GM21367 (cell line): ENCODE data around the gene P2RX3.
"Not testable (repeated sequence)": the region's sequence is repeated elsewhere in the genome, so short reads cannot be mapped to it uniquely, and the experiment has no call there.

Experiments used
- ATAC-seq: cut with Tn5 transposase; IDR thresholded peaks from one replicate; pipeline ENCODE4 v1.9.1; 2021; ENCODE audit not compliant: unreplicated experiment

P2RX3 gene

DNA sequence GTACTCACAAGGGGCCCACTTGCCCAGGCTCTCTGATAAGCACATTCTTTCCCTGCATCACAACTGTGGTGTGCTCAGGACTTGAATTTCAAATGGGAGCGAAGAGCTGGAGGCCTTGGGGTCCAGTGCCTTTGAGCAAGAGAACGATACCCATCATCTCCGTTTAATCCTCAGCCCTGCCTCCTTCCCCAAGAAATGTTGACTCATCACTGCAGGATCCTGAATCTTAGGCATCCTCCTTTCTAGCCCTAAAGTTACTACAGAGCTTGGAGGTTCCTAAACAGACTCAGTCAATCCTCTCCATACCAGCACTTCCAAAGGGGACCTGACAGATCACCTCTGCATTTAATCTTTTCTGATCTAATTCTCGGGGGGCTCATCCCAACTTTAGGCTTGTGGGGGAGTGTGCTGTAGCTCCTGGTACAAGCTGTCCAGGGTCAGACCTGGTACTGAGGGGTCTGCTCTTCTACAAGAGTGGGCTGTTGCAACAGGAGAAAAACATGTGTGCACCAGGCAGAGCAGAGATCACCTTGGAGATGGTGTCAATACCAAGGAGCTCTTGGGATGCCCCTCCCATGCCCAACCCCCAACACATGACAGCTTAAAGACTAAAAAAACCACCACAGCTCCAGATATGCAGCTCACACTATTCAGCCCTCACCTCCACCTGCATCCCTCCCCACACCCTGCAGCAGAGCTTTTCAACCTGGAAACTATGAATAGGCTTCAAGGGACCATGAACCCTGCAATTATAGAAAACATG, 56.2 kb downstream of the P2RX3 start:
- no peak for ATAC-seq

DNA sequence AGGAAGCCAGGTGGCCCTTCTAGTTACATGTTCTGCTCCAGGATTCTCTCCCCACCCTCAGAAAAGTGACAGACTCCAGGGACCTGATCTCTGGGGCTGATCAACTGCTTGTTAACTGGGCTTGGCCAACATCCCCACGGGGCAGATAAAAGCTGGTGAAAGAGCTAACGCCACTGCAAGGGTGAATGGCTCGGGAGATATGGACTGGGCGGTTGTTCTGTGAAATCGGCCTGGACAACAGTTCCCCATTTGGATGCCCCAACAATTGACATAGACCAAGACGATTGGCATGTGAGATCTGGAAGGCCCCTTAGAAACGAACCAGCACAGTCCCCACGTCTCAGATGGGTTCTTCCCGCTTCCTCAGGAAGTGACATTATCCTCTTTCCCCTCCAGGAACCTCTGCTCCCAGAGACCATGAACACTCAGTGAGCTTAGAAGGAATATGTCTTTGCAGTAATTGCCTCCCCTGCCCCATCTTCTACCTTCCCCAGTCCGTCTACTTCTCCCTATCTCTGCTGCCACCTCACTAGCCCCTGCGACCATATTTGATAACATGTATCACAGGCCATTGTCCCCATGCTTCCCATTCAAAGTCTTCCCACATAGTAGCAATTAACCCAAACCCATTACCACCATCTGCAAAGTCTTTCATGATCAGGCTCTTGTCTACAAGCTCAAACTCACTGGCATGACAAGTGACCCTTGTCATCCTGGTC, 57.9 kb downstream of the P2RX3 start:
- no peak for ATAC-seq

DNA sequence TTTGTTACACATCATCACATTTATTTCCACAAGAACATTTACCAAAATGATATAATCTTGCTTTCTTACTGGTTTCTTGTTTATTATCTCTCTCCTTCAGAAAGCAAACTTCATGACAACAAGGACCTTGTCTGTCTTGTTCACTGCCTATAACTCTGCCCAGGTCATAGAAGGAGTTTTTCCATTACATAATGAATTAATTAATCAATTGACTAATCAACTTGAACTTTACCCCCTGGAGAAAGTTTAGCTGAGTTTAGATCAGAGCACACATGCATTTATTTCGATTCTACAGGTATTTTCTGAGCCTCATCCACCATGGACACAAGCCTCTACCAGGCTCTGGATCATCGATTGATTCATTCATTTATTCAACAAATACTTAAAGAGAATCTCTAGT, 58.6 kb downstream of the P2RX3 start:
- ATAC-seq = no peak

DNA sequence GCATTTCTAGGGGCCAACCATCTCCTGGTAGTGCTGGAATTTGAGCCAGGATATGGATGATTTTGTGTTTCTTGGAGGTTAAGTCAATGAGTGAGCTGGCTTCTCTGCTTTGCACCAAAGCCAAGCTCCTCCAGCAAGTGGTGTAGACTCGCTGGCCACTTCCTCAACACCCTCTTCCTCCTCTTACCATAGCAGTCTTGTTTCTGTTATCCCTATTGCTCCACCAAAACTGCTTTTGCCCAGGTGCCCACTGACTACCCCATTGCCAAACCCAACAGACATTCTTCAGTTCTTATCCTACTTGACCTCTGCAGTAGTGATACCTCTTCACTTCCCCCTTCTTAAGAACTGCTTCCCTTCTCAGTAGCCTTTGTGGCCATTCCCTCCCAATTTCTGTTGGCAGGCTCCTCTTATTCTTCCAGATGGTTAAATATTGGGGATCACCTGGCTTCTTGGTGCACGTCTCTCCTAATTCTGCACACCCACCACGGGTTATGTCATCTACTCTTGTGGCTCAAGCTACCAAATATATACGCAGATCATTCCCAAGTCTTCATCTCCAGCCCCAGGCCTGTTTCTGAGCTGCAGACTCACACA, 59.3 kb downstream of the P2RX3 start:
- ATAC-seq = no peak

DNA sequence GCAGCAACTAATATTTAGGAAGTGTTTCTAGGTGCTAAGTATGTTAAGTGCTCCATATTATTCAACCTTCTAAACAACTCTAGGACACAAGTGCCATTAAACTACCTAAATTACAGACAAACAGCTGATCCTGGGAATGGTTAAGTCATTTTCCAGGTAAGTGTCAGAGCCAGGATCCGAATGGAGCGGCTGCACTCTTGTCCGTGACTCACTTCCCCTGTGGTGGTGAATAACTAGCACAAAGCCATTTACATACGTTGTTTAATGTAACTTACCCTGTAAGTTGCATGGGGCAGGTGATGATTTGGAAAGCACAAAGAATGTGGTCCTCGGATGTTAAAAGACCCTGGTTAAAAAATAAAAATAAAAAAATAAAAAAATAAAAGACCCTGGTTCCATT, 61.1 kb downstream of the P2RX3 start:
- ATAC-seq = no peak

DNA sequence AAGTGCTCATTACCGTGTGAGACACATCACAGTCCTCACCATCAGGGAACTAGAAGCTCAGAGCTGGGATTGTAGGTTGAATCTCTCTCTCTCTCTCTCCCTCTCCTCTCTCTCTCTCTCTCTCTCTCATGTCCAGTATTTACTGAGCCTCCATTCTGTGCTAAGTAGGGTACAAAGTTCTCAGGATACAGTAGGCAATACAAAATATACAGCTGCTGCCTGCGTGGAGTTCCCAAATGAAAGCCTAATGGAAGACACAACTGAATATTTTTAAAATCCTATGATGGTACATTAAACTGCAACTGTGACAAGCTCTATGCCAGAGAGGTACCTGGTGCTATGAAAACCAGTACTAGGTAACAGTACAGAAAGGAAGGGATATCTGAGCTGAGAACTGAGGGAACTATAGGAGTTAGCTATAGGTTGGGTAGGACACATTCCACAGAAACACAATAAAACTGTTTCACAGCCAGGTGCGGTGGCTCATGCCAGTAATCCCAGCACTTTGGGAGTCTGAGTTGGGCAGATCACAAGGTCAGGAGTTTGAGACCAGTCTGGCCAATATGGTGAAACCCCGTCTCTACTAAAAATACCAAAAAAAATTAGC, 61.9 kb downstream of the P2RX3 start:
- no peak for ATAC-seq

DNA sequence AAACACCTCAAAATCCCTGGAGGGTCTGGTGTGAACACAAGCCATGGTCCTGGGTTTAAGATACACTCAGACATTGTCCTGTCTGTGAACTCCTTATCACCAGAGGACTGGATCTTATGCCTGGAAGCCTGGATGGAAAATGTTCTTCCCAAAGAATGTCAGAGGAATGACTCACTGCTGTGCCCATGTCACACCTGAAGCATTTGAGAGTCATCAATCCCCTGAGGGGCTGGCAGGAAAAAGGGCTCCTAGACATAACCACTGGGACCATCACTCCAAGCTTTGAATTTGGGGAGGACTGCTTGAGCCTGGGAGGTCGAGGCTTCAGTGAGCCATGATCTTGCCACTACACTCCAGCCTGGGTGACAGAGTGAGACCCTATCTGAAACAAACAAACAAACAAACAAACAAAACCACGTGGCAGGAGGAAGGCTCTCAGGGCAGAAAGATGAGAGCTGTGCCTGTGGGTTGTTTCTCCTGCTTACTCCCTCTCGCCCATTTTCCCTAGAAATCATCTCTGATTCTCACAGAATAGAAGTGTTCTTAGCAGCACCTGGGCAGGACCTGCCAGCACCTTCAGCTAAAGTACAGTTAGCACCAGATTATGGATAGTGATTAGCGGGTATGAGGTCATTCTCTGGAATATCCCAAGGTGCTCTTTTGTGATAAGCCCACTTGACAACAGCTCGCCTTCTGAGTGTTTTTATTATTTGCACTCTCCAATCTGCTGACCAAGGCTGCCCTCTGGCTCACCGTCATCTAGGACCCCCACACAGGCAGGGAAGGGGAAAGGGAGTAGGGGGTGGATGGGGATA, 64.2 kb downstream of the P2RX3 start:
- ATAC-seq = no peak

DNA sequence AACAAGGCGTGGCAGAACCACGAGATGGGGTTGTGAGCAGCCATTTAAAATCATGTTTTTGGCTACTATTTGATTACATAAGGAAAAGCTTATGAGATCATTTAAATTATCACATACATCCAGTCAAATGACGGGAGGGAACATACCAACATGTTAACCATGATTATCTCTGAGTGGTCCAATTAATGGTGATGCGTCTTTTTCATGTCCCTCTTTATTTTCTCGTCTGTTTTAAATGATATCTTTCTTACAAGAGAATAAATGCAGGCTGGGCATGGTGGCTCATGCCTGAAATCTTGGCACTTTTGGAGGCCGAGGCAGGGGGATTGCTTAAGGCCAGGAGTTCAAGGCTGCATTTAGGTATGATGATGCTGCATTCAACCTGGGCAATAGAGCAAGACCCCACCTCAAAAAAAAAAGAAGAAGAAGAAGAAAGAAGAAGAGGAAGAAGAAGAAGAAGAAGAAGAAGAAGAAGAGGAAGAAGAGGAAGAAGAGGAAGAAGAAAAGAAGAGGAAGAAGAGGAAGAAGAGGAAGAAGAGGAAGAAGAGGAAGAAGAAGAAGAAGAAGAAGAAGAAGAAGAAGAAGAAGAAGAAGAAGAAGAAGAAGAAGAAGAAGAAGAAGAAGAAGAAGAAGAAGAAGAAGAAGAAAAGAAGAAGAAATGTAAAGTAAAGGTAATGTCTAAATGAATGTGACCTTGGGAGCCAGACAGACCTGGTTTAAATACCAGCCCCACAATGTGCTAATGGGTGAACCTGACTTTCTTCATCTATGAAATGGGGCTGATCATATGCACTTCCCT, 65.0 kb downstream of the P2RX3 start:
- ATAC-seq = not testable (repeated sequence)

DNA sequence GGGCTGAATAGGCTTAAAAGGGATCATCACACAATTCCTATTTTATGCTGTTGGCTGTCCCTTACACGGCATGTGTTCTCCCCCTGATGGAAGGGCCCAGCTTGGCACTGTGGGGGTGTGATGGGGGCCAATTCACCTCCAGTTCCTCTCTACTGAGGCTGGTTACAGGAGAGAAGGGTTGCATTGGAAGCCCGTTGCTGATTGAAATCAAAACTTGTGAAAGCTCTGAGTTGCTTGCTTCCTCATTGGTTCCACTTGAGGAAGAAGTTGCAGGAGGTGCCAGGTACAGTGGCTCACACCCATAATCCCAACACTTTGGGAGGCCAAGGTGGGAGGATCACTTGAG, 65.6 kb downstream of the P2RX3 start:
- no peak for ATAC-seq

DNA sequence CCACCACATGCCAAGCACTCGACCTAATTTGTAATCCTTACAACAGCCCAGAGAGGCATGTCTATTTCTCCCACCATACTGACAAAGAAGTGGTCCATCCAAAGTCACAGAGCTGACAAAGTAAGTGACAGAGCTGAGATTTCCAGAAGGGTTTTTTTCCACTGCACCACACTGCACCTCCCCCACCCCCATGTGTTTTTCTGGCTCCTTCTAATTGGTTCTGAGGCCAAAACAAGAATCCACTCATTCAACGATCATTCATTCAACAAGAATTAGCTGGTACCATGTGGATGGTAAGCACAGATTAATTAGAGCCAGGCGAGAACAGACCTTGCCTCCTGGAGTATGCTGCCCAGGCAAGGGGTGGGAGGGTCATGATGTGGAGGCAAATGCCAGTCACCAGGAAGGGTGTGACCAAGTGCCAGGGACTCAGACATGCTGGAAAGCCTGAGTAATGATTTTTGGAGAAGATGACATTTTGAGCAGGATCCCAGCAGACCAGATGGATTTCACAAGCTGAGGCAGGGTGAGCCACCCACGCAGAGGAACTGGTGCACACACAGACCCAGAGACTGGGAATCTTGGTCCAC, 67.2 kb downstream of the P2RX3 start:
- ATAC-seq = no peak

DNA sequence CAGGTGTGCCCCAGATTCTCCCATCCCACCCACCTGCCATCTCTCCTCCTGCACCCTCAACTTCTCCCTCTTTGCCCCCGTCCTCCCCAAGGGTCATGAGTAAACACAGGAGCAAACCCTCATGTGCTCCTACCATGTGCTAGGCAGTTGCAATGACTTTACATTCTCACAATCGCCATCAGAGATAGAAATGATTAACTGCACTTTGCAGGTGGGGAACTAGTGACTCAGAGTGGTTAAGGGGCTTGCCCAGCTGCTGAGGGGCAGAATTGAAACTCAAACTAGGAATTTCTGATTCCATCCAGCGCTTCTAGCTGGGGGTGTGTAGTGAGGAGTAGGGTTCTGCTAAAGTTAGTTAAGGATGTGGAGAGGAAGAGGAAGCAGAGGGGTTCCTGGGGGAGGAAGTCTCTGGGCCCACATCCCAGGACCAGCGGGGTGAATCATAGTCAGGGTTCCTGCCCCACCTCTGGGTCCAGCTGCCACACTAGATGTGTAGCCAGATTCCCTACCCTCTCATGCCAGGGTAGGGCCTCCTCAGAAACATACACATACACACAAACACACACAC, 68.3 kb downstream of the P2RX3 start:
- ATAC-seq = peak; percentile 64

DNA sequence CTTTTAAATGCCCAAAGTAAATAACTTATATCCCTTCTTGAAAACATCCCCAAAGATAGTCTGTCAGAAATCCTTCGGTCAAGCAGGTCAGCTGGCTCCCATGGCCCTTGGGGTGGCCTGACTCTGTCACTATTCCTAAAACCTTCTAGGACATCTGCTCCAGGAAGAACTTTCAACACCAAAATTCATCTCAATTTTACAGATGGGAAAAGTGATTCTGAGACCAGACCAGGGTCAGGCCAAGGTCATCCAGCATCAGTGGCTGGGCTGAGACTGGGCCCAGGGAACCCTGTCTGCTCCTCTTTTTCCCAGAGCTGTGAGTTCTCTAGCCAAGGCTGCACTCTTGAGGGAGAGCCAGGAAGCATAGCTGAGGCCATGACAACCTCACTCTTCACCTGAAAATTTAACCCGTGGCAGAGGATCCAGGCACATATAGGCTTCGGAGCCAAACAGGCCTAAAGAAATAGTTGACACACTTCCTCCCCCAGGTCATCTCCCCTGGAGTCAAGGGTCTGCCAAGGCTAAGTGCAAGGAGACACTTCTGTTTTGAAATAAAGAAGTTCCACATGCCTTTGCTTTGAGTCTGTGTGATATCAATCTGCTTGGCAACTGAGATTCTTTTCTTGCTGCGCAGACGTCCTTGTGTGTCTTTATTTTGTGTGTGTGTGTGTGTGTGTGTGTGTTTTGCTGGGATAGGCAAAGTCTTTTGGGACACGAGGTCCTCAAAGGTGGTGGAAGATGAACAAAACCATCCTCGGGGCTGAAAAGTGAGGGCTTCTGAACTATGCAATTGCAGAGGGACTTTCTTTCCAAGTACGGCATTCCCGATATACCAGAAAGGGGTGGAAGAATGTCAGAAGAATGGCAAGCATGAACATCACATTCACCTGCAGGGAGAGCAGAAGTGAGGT, 69.1 kb downstream of the P2RX3 start:
- ATAC-seq = no peak

DNA sequence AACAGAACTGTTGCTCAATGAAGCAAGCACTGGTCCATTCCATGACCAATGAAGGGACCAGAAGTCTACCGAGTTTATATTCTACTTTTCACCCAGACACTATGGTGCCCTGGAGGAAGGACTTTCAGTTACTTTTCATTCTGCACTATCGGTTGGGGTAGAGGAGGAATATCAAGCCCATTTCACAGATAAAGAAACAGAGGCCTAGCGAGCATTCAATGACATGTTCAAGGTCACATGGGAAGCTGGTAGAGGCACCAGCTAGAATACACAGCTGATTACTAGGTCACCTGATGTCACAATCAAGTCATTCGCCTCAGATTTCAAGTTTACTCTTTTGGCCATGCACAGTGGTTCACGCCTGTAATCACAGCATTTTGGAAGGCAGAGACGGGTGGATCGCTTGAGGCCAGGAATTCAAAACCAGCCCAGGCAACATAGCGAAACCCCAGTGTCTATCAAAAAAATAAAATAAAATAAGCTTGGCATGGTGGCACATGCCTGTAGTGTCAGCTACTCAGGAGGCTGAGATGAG, 69.9 kb downstream of the P2RX3 start:
- no peak for ATAC-seq

DNA sequence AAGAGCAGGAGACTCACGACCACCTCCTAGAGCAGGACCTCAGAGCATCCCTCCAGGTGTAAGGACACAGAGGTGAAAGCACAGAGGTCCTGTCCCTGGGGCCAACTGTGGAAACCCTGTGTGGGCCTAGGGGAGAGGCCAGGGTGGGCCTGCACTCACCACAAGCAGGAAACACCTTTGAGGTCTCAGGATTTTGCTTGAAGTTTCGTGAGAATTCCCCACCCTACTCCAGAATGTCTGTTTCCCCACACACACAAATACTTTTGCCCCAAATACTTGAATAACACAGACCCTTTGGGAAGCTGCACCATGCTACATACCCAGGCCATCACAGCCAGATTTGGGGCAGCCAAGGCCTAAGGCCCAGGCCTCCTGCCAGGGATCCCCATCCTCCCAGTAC, 70.6 kb downstream of the P2RX3 start:
- ATAC-seq = no peak

DNA sequence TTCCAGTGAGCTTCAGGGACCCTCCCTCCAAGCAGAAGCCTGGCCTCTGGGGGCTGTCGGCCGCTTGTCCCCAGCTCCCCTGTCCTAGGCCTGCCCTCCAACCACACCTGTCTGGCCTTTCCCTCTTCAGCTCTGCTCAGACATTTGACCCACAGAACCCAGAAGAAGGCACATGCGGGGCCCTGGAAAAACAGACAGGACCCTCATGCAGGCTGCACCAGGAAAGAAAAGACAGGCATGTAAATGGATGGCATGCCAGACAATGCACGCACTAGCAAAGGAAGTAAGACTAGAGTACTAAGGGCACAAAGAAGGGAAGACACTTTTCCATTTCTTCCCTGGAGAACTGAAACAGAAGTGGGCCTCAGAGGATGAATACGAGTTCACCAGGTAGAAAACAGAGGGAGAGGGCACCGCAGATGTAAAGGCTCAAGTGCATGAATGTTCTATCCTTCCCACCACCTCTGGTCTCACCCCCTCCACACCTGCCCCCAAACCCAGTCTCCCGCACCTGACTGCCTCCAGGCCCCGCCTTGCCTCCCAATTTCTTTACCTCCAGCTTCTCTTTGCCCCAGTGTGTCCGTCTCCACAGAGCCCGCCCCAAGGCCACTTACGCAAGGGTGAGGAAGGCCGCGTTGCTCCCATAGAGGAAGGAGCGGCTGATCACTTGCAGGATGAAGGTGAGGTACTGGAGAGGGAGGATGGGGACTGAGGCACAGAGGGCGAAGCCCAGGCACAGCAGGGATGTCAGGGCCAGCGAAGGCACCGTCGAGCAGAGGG, 71.4 kb downstream of the P2RX3 start:
- no peak for ATAC-seq

DNA sequence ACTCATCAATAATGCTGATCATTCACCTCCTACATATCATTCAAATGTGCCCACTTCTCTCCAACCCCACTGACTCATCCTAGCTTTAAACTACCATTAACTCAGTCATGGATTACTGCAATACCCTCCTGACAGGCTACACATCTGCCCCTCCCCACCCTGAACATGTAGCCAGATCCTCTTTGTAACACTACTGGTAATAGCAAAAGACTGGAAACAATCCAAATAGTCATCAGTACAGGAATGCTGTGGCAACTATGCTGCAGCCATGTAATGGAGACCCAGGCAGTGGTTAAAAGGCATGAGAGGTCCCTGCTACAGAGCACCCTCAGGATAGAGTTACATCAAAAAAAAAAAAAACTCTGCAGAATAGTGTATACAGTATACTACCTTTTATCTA, 72.1 kb downstream of the P2RX3 start:
- ATAC-seq = no peak

DNA sequence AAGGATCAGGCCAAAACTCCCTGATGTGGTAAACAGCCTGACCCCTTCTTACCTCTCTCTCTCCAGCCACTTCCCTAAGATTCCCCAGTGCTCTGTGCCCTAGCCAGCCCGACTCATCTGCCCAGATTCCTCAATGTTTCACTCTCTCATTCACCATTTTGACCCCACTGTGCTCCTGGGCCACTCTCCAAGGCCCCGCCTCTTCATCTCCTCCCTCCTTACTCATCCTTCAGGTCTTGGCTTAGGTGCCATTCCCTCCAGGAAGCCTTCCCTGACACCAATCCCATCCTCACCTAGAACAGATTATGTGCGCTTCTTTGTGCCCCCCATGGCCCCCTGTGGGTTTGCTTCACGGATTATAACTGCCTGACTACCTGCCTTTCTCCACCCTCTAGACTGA, 75.5 kb downstream of the P2RX3 start:
- no peak for ATAC-seq
